Measurements from ENCODE around the gene CNIH4.

DNA sequence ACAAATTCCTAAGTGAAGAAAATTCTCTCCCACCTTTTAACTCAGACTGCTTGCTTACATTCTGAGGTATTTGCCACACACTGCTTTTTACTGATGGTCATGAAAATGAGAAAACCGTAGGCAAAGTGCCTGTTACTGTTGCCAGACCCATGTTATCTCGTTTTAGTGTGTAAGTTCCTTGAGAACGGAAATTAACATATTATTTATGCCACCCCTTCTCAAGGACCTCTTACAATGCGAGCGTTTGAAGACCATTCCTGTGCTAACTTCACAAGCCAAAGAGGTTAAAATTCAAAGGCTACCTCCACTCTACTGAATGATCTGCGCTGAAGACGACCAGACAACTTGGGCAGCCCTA, 27.2 kb upstream of the CNIH4 start:
- TF ChIP-seq, protein P1, sequence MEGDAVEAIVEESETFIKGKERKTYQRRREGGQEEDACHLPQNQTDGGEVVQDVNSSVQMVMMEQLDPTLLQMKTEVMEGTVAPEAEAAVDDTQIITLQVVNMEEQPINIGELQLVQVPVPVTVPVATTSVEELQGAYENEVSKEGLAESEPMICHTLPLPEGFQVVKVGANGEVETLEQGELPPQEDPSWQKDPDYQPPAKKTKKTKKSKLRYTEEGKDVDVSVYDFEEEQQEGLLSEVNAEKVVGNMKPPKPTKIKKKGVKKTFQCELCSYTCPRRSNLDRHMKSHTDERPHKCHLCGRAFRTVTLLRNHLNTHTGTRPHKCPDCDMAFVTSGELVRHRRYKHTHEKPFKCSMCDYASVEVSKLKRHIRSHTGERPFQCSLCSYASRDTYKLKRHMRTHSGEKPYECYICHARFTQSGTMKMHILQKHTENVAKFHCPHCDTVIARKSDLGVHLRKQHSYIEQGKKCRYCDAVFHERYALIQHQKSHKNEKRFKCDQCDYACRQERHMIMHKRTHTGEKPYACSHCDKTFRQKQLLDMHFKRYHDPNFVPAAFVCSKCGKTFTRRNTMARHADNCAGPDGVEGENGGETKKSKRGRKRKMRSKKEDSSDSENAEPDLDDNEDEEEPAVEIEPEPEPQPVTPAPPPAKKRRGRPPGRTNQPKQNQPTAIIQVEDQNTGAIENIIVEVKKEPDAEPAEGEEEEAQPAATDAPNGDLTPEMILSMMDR (IDR thresholded peaks at IDR 0.05), result no peak
- no peak for TF ChIP-seq POLR2A (IDR thresholded peaks at IDR 0.05)

Measured in thyroid gland (tissue), 4 donors.